Measurements from ENCODE around the gene PYGB.

GRCh38 chr20:25295386-25296093 is 47.7 kb downstream of the PYGB start:
- TF ChIP-seq POU2F2 (IDR thresholded peaks at IDR 0.05; ENCODE audit: low read depth, low read length), result no peak
- no peak for TF ChIP-seq POLR2AphosphoS5 (IDR thresholded peaks at IDR 0.05; ENCODE audit: low read depth, low read length)
